ENCODE measurements around the gene NTN1. TPM values are rescaled to one million over a fixed set of nuclear protein-coding genes. Genes with fewer than 3 reads are reported as not detected.

Gene NTN1
- total RNA-seq, 4 donors from 2014 or later, result 74.3 to 211 (median 107) TPM

DNA sequence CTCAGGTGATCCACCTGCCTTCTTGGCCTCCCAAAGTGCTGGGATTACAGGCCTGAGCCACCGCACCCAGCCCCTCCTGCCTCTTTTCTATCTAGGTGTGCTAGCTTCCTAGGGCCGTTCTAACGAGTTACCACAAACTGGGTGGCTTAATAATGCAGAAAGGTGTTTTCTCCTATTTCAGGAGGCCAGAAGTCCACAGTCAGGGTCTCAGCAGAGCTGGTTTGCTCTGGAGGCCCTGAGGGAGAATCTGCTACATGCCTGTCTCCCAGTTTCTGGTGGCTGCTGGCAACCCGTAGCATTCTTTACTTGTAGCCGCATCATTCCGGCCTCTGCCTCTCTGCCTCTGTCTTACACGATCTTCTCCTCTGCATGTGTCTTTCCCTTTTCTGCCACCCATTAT is 89.2 kb downstream of the NTN1 start:
- 95 to 99% methylated on average over 6 to 7 of the region's 7 CpGs for WGBS, 2 donors (ENCODE audit: low coverage in 1 of 2)
- H3K36me3 ChIP-seq, result no peaks in the 10 kb centered on the region
- H3K27ac ChIP-seq, result peak overlapping the region in 1 of 4 donors; percentile 32
- no peak for ATAC-seq
- no peak for TF ChIP-seq EP300 (IDR thresholded peaks at IDR 0.05)
- TF ChIP-seq POLR2A (IDR thresholded peaks at IDR 0.05), result no peak
- TF ChIP-seq, protein P1, sequence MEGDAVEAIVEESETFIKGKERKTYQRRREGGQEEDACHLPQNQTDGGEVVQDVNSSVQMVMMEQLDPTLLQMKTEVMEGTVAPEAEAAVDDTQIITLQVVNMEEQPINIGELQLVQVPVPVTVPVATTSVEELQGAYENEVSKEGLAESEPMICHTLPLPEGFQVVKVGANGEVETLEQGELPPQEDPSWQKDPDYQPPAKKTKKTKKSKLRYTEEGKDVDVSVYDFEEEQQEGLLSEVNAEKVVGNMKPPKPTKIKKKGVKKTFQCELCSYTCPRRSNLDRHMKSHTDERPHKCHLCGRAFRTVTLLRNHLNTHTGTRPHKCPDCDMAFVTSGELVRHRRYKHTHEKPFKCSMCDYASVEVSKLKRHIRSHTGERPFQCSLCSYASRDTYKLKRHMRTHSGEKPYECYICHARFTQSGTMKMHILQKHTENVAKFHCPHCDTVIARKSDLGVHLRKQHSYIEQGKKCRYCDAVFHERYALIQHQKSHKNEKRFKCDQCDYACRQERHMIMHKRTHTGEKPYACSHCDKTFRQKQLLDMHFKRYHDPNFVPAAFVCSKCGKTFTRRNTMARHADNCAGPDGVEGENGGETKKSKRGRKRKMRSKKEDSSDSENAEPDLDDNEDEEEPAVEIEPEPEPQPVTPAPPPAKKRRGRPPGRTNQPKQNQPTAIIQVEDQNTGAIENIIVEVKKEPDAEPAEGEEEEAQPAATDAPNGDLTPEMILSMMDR (IDR thresholded peaks at IDR 0.05), result no peak
- no peak for TF ChIP-seq POLR2AphosphoS5 (IDR thresholded peaks at IDR 0.05)
- H3K4me1 ChIP-seq, result peaks cover 0 to 65% (median 8%) of the 10 kb centered on the region in 3 donors
- no peaks in the 10 kb centered on the region for H3K9me3 ChIP-seq
- no peaks in the 10 kb centered on the region for H3K27me3 ChIP-seq
- H3K4me3 ChIP-seq, result no peak overlapping the region

DNA sequence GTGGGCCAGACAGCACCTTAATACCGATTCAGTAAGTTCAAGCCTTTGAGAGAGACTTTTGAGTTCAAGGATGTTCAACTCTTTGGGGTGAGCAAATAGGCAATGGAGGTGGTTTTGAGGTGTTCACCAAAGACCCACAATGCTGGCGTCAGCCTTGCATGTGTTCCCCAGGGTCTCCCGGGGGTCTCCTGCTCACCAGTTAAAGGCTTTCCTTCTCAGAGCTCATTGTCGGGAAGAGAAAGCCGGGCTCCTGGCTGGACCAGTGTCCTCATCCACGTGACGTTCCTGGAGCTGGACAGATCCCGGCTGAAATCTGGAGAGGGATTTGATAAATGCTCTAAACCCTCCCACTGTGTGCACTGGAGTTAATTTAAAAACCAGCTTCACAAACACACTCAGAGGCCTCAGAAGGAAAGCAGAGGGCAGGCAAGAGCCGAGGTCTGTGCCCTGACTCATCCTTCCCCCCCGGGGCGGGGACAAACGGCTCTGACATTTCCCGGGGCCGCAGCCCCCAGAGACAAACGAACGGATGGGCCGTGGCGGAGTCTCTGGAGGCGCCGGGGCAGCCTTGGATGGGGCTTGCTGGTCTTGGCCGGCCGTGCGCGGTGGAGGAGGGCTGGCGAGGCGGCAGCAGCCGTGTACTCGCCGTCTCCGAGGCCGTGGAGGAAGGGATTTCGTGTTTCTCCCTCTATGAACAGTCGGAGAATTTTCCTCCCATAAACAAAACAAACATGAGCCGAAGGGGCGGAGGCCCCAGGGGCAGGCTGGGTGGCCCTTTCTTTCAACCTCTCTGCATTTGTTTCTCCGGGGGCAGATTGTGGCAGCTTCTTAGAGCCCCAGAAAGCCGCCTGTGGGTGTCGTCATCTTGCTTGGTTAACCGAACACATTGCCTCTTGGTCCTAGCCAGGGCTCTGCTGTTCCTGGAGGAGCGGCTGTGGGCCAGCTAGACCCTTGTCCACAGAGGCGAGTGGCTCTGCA is 94.2 kb downstream of the NTN1 start:
- no peaks in the 10 kb centered on the region for H3K27me3 ChIP-seq

GRCh38 chr17:9116311-9116835 is 95.1 kb downstream of the NTN1 start:
- Histone ChIP-seq H3K4me3 (no peak overlapping the region), H3K9me3 (no peaks in the 10 kb centered on the region), H3K27ac (peak overlapping the region in 3 of 4 donors; percentile 86 to 89 (median 87)), H3K4me1 (peaks cover 0 to 50% (median 17%) of the 10 kb centered on the region in 3 donors), H3K36me3 (no peaks in the 10 kb centered on the region), H3K27me3 (no peaks in the 10 kb centered on the region)
- 40 to 77% methylated on average over 1 to 7 of the region's 11 CpGs for WGBS, 2 donors (ENCODE audit: low coverage in 1 of 2)
- no peak for TF ChIP-seq POLR2A (IDR thresholded peaks at IDR 0.05)
- no peak for TF ChIP-seq EP300 (IDR thresholded peaks at IDR 0.05)
- TF ChIP-seq POLR2AphosphoS5 (IDR thresholded peaks at IDR 0.05), result no peak
- TF ChIP-seq, protein P1 (IDR thresholded peaks at IDR 0.05), result no peak
- ATAC-seq, result no peak

More for the DNA sequence above, 94.2 kb downstream of the NTN1 start:
- Histone ChIP-seq H3K4me3 (peak overlapping the region; percentile 8 to 45), H3K9me3 (no peaks in the 10 kb centered on the region), H3K4me1 (peaks cover 0 to 43% (median 17%) of the 10 kb centered on the region in 3 donors), H3K36me3 (no peaks in the 10 kb centered on the region), H3K27ac (peak overlapping the region; percentile 19 to 89 (median 86))
- 20 to 36% methylated on average over 5 to 6 of the region's 41 CpGs for WGBS, 2 donors (ENCODE audit: low coverage in 1 of 2)
- no peak for TF ChIP-seq POLR2A (IDR thresholded peaks at IDR 0.05)
- TF ChIP-seq POLR2AphosphoS5 (IDR thresholded peaks at IDR 0.05), result peak; percentile 66
- TF ChIP-seq EP300 (IDR thresholded peaks at IDR 0.05), result no peak
- TF ChIP-seq, protein P1 (IDR thresholded peaks at IDR 0.05), result peak in 3 of 4 experiments; percentile 34 to 60 (median 46)
- ATAC-seq, result peak; percentile 89

DNA sequence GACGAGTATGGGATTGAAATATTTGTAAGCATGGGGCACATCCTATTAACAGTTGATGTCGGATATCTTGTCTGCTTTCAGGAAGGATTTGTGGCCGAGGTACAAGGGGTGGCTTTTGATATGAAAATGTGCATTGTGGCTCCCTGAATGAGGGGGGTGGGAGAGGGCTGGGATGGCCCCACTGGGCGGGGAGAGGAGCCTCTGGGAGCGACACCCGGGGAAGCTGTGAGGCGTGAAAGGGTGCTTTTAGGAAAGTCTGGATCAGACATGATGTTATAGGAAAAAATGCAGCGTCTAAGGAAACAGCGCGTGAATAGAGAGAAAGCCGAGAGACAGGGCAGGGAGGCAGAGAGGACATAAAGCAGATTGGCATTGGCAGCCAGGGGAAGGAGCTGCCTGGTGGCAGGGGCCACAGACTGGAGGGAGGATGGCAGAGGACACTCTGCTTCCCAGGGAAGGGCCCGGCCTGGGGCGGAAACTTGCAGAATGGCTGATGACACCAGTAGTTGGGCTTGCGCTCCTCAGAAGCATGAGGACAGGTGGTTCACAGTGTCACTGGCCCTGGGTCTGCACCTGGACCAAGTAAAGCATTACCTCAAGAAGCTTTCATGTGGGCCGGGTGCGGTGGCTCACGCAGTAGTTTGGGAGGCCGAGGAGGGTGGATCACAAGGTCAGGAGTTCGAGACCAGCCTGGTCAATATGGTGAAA is 95.7 kb downstream of the NTN1 start:
- peaks cover 0 to 57% (median 17%) of the 10 kb centered on the region in 3 donors for H3K4me1 ChIP-seq
- no peak overlapping the region for H3K4me3 ChIP-seq
- H3K36me3 ChIP-seq, result no peaks in the 10 kb centered on the region
- peak overlapping the region in 3 of 4 donors; percentile 86 to 89 (median 87) for H3K27ac ChIP-seq
- whole genome bisulfite sequencing, 2 donors (ENCODE audit: low coverage in 1 of 2), result 63 to 72% methylated on average over 3 to 13 of the region's 19 CpGs
- TF ChIP-seq POLR2A (IDR thresholded peaks at IDR 0.05), result no peak
- TF ChIP-seq EP300 (IDR thresholded peaks at IDR 0.05), result no peak
- no peak for TF ChIP-seq POLR2AphosphoS5 (IDR thresholded peaks at IDR 0.05)
- TF ChIP-seq, protein P1 (IDR thresholded peaks at IDR 0.05), result no peak
- no peak for ATAC-seq
- H3K27me3 ChIP-seq, result no peaks in the 10 kb centered on the region
- no peaks in the 10 kb centered on the region for H3K9me3 ChIP-seq

Measured in gastroesophageal sphincter (tissue), 4 donors.